Suppressor macrophage treated with lipopolysaccharide for 1 hour (primary cell): Measurements from ENCODE around the gene DDX24.

Source experiments
- DNase-seq, 3 donors: peaks; one replicate each; pipeline ENCODE4 v3.0.0-alpha.2; 2020 to 2022

Gene DDX24

DNA sequence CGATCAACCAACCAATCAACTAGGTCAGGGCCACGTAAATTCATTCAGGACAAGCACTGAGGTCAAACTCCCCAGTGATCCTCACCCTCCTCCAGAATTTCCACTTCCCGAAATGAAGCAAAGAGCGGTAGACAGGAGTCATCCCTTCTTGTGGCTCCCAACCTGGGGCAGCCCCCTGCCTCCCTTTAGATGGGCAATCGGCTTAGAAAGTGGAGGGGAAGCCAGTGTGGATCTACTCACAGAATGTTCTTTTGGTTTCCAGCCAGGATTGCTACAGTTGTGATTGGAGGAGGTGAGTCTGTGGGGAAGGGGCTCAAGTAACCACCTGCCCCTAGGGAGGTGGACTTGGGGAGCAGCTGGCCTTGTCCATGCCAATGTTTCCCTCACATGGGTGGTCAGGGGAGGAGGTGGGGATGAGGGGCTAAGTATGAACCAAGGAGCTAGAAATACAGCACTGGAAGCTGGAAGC is 33.6 kb upstream of the DDX24 start:
- DNase-seq: no peak

DNA sequence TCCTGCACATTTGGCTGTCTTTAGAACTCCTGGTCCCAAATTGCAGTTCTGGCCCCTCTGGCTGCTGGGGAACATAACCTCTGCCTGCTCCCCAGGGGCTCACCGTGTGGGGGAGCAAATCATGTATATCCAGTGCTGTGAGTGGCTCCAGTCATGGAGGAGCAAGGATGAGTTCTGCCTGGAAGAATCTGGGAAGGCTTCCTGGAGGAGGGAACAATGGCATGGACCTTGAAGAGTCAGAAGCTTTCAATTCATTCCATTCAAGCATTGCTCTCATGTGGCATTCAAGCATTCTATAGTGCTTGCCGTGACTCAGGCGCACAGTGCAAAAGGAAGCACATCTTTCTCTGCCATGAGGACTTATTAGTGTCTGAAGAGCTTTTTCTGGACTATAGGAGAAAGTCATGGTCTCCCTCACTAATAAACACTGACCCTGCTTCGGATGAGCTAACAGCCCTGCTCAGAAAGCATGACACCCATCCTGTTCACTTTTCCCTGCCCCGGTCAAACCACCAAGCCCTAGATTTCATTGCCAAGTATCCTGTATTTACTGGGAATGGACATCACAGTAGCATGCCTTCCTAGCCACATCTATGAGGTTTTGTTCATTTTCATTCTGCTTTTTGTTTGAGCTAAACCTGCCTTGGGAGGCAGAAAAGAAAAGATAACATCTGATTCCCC is 33.0 kb upstream of the DDX24 start:
- no peak for DNase-seq

DNA sequence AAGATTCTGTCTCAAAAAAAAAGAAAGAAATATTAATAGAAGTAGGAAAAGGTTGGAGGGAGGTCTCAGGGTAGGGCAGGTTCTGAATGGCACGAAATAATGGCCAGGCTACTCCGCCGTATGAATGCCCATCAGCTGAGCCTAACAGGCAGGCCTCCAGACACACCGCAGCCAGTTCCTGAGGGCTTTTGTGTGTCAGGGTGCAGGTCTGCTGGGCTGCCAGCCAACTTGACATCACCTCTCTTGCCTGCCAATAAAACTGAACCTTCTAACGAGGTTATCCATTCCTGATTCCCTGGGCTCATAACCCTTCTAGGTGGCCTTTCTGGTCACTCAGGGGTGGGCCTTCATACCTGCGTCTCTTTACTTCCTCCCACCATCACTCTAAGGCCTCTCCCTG is 32.5 kb upstream of the DDX24 start:
- DNase-seq: no peak

DNA sequence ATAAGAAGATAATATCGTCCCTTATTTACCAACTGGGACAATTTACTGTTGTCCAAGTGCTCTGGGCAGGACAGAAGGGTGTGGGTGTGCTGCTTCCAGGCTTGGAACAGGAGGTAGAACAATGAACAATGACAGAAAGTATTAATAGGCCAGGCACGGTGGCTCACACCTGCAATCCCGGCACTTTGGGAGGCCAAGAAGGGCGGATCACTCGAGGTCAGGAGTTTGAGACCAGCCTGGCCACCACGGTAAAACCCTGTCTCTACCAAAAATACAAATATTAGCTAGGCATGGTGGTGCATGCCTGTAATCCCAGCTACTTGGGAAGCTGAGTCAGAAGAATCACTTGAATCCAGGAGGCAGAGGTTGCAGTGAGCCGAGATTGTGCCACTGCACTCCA is 32.1 kb upstream of the DDX24 start:
- no peak for DNase-seq

DNA sequence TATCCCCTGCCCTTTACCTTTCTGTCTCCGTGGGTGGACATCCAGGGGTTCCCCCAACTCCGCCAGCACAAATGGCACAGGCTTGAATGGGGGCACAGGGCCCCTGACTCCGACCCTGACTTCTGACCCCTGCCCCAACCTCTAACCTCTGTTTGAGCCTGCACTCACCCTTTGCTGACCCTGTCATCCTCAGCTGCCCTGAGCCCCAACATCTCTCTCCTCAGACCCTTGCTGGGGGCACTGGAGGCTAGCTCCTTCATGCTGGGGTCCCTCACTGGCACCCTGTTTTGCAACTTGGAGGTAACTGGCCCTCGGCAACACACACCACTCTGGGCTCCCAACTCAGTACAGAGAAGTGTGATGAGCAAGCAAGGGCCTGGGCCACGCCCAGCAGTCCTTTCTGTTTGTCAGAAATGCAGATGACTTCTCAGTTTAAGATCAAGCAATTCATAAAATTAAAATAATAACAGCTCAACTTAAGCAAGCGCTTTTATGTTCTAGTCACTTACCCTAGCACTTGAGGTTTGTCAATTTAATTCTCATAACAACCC is 31.6 kb upstream of the DDX24 start:
- no peak for DNase-seq

DNA sequence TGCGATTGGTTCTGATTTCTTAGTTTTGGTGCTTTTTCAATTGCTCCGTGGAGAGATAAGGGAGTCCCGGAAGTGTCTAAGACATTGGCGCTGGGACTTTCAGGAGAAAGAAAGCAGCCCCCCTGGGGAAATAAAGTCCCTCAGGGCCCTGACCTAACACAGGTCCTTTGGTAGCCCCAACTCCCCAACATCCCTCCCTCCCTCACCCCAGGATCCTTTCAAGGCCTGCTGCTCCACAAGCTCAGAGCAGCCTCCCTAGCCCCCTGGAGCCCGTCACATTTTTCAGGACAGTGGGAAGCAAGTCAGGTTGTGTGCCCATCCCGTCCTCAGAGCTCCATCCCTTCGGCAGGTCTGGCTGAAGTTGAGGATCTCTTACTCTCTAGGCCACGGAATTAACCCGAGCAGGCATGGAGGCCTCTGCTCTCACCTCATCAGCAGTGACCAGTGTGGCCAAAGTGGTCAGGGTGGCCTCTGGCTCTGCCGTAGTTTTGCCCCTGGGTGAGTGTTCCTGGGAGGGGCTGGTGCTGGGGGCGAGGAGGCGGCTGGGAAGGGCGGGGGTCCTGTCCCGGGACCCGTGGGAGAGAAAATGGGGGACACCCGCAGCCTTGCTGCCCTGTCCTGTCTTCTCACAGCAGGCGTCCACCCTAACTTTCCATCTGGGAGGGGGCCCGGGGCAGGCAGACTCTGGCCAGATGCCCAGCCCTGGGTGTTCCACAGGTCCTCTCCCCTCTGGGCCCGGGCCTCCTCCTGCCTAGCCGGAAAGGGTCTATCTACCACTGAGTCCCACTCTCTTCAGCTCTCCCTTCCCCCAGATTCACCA is 30.5 kb upstream of the DDX24 start:
- no peak for DNase-seq

DNA sequence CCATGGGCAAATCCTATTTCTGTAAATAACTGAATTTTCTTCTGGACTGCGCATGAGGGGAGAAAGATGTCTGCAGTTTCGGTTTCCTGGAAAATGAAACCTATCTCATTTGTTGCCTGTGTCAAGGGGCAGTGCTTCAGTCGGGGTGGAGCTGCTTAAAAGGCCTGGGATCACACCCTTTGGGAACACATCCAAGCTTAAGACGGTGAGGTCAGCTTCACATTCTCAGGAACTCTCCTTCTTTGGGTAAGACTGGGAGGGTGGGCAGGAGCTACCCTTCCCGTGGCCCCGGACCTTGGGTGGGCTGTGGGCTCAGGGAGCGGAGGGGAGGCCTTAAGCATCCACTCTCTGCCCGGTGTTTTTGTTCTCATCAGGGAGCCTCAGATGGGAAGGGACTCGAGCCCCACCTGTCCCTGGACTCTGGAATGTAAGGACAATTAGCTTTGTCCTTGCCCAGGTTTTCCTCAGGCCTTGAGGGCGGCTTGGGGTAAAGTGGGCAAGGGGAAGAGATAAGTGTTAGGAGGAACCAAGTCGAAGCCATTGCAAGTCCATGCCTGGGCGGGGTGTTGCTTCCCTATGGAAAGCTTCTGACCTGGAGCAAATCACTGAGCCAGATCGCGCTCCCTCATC is 29.7 kb upstream of the DDX24 start, which contains the start of gene IFI27:
Gene IFI27 (plus strand): TSS at position 185 of the 630 bp plus-strand sequence.
- peak in 2 of 3 donors; percentile 16 to 45 for DNase-seq

DNA sequence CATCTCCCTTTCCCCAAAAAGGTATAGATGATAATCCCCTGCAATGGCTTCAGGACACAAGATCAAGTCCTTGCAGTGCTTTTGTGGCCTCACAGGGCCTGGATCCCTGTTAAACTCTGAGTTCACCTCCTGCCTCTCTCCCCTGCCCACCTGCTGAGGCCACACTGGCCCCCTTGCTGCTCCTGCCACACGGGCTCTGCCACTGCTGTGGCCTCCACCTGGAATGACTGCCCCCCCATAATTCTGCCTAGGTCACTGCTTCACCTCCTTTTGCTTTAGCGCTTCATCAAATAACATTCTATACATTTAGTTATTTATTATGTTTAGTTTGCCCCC is 28.9 kb upstream of the DDX24 start:
- DNase-seq: no peak

DNA sequence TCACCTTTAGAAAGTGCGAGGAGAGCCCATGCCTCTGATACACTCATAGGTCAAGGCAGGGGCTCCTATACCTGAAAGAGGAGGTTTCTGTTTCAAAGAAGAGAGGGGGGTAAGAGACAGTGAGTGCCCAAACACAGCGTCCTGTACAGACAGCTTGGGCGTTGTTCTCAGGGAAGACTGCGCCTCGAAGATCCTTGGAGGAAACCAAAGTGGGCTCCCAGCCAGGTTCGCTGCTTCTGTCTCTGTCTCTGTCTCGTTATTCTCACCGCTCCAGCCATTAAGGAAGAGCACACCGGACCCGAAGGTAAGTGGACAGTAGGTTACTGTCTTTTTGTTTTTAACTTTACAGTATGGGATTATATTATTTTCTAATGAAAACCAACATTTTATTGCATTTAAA is 23.7 kb upstream of the DDX24 start:
- DNase-seq: no peak

DNA sequence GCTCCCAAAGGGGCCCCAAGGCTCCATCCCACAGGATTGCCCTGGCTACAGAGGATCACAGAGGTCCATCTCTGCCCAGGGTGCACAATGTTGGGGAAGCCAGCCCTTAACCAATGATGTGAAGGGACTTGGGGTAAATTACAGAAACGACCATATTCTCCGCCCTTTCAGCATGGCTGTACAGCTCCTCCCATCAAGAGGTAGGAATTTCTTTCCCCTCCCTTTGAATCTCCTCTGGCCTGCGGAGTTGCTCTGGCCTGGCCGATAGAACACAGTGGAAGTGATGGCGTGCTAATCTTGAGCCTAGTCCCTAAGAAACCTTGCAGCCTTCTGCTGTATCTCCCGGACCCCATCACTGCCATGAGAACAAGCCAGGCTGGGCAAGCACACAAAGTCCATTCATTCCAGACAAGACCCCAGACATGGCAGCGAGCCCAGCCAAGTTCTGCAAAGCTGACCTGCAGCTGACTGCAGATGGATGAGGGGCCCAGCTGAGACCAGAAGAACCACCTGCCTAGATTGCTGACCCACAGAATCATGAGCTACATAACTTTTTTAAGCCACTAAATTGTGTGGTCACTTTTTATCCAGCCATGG is 22.6 kb upstream of the DDX24 start:
- no peak for DNase-seq

DNA sequence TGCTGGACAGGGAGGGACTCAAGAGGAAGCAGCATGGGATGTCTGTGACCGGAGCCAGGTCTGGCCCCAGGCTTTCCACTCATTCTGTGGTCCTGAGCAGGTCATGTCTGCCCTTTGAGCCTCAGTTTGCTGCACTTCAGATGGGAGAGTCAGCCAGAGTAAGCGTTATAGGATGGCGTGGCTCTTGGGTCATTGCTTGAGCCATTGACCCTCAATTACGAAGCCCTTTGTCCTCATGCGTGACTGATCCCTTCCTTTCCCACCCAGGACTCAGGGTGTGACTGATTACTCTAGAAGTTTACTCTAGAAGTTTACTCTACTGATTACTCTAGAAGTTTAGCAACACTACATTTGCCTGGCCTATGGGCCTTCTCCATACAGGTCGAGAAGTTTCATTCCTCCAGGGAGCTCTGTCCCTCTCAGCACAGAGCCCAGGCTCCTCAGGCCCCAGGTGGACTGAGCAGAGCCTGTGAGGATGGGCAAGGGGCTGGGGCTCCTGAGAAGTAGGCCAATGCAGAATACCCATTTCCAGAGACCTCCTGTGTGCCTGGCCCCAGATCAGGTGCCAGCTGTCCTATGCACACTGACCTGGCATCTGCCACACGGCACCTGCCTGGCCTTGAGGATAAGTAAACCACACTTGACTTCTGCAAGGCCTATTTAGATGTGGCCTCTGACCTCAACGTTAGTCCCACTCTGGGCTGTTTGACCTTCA is 21.9 kb upstream of the DDX24 start:
- no peak for DNase-seq

DNA sequence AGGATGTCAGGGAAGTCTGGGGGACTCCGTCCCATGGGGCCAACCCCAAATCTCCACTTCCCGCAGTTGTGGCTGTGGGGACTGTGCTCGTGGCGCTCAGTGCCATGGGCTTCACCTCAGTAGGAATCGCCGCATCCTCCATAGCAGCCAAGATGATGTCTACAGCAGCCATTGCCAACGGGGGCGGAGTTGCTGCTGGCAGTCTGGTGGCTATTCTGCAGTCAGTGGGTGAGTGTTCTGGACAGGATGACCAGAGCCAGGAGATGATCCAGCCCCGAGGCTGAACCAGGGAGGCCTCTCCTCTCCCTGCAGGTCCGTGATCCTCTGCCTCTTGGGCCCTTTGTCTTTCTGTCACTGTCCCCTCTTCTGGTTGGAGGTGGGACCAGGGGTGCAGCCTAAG is 20.7 kb upstream of the DDX24 start:
- no peak for DNase-seq

DNA sequence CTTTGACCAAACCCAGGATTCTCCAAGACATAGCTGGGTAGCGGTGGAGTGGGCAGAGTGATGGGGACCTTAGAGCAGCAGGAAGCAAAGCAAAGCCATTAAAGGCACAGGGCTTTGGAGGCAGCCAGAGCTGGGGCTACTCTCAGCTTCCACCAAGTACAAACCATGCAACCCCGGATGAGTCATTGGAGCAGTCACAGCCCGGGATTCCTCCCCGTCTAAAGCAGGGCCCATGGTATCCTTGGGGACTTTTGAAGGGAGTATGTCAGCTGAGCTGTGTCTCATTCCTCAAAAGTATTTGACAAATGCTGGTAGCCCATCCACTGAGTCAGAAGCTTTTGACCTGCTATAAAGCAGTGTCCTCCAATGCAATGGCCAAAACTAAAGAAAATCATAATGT is 19.8 kb upstream of the DDX24 start:
- peak; percentile 36 to 58 (median 46) for DNase-seq

DNA sequence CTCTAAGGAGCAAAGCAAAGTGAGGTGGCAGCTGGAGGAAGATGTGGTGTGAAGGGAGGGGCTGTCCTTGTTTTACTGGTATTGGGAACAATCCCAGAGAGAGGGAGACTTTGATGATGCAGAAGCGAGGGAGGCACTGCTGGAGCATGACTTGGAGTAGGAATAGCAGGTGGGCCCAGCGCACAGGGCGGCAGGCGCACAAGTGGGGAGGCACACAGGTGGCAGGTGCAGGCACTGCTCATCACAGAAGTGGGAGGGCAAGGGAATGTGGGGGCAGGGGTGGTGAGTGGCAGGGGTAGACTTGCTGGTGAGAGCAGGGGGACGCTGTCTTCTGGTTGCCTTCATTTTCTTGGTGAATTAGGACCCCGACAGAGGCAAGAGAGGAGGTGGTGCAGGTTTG is 18.0 kb upstream of the DDX24 start:
- no peak for DNase-seq

DNA sequence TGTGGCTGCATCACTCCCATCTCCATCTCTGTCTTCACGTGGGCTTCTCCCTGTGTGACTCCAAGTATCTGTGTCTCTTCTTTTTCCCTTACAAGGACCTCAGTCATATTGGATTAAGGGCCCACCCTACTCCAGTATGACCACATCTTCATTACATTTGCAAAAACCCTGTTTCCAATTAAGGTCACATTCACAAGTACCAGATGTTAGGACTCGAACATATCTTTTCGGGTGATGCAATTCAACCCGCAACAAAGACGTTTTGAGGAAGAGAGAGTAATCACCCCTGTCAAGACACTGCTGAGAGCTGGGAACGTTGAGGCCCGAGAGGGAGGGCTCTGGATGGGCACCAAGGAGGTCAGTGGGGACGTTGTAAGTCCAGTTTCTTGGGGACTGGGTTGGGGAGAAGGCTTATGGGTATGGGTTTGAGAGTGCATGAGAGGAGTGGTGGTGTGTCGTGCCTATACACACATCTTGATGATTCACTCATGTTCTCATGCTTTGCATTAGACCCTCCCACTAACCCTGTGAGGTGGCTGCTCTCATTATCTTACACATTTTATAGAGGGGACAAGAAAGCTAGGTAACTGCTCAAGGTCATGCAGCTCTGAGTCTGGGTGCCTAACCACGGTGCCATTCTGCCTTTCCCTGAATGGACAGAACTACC is 17.5 kb upstream of the DDX24 start:
- DNase-seq: peak in 1 of 3 donors; percentile 29

DNA sequence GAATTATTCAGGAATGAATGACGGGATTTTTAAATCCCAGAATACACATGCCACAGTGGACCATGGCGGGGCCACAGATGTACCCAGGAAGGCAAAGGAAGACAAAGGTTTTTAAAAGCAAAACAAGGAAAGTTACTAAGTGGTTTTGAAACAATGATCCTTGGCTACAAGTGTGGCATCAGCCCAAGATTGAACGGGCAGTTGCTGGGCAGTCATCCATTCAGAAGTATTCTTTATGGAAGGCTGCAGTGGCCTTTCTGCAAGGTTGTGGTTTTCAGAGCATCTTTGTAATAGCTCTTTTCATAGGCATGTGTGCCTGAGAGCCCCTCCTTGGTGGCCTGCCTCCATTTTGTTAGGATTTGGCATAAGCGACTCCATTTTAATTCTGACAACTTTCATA is 16.1 kb upstream of the DDX24 start:
- no peak for DNase-seq

DNA sequence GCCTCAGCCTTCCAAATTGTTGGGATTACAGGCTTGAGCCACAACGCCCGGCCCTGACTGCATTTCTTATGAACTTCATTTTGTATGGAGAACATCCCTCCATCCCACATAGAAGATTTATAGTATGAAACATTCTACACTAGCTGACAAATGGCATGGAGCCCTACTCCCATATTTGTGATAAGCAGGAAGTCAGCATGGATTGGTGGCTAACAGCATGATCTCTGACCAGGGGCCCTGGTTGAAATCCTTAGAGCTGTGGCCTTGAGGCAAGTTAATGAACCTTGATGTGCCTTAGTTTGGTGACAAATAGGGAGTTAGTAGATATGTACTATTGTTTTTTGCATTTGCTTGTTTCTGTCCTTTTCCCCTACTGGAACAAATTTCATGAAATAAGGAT is 12.4 kb upstream of the DDX24 start:
- DNase-seq: no peak

DNA sequence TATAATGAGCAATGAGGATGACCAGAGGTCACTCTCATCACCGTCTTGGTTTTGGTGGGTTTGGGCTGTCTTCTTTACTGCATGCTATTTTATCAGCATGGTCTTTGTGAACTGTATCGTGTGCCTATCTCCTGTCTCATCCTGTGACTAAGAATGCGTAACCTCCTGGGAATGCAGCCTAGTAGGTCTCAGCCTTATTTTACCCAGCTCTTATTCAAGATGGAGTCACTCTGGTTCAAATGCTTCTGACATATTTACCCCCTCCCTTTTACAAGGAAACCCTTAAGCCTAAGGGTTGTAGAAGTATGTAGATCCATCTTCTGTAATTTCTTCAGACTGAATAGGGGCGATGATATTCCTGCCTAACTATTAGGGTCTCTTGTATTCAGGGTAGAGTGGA is 8.5 kb upstream of the DDX24 start:
- DNase-seq: no peak

DNA sequence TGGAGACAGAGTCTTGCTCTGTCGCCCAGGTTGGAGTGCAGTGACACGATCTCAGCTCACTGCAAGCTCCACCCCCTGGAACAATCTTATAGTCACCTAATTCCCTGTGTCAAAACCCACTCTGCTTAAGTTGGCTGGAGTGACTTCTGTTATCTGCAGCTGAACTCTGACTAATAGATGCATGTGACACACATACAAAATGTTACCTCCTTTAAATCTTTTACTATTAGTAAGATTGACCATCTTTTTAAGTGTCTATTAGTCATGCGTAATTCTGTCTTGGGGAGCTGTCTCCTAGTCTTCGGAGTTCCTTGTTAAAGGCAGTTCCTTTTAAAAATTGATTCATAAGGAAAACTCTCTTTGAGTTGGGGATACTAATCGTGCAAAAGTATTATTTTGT is 7.5 kb upstream of the DDX24 start:
- DNase-seq: peak in 1 of 3 donors; percentile 13

DNA sequence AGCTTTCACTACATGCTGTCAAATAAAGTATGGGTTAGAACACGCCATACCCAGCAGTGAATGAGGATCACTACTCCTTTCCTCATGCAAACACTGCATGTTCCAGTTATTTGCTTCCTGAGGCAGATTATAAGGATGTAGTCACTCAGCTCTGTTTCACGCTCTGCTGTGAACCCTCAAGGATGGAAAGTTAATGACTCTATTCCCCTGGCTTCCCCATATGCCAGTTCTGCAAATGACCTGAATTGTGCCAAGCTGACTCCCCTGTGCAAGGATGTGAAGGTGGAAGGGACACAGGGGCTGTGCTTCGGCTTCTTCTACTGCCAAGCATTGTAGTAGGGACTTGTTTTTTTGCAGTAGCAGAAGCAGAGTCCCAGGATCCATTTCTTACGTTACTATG is 6.9 kb upstream of the DDX24 start:
- no peak for DNase-seq

DNA sequence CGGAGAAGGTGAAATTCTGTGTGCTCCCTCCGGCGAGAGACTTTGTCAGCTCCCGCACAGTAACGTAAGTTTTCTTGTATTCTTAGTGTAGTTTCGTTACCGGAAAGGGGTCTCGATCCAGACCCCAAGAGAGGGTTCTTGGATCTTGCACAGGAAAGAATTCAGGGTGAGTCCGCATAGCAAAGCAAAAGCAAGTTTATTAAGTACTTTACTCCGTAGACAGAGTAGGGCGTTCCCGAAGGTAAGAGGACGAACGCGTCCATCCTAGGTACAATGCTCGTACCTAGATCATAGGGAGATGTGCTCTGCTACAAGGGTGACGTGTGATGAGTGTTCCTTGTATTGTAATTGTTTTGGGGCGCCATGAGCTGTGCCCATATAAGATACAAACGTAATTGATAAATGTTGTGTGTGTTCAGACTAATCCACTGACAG is 401 bp upstream of the DDX24 start:
- DNase-seq: no peak
